Activated CD4-positive, alpha-beta T cell treated with anti-CD3 and anti-CD28 coated beads for 48 hours (primary cell): Measurements from ENCODE around the gene ACADS.

Experiments used
- DNase-seq: peaks from one replicate; pipeline ENCODE4 v3.0.0-alpha.2; 2020

ACADS gene

GRCh38 chr12:120733574-120733973, 7.9 kb downstream of the ACADS start:
- DNase-seq: no peak

- DNase-seq: no peak
Measured at GRCh38 chr12:120734210-120734609, 8.6 kb downstream of the ACADS start.

- DNase-seq: no peak
Measured at GRCh38 chr12:120735181-120735580, 9.6 kb downstream of the ACADS start.

DNA sequence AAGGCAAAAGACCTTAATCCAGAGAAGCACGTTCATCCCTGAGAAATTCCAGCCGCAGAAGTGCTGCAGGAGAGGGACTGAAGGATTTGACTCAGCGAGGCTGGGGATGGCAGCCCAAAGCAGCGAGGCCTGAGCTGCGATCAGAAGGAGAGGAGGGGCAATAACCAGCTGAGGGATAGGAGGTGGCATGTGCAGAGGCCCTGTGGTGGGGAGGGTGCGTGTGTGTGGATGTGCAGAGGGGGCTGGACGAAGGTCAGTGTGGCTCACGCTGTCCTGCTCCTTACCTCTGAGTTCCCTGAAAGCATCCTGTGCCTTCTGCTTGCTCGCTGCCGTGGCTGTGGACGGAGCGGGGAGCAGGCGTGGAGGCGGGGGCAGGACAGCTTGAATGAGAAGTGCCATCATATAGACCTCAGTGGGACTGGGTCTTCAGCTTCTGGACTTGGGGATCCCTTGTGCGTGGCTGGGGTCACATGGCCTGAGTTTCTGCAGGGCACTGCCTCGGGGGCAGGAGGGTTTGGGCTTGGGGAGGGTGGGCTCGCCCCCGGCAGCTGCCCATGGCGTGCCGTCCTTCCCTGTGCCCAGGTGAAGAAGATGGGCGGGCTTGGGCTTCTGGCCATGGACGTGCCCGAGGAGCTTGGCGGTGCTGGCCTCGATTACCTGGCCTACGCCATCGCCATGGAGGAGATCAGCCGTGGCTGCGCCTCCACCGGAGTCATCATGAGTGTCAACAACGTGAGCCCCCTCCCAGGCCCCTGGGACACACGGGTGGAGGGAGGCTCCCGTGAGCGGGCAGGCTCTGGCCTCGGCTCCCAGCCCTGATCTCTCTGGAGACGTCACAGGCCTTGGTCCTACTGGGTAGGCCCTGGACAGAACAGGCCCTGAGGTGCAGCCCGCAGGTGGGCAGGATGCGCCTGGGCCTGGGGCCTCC, 11.0 kb downstream of the ACADS start:
- no peak for DNase-seq

- no peak for DNase-seq
Measured at GRCh38 chr12:120737557-120738251, 12.1 kb downstream of the ACADS start.

GRCh38 chr12:120738252-120739030, 12.8 kb downstream of the ACADS start:
- DNase-seq: no peak

GRCh38 chr12:120739031-120739762, 13.6 kb downstream of the ACADS start:
- no peak for DNase-seq

- no peak for DNase-seq
Measured at GRCh38 chr12:120739821-120740613, 14.4 kb downstream of the ACADS start.

DNA sequence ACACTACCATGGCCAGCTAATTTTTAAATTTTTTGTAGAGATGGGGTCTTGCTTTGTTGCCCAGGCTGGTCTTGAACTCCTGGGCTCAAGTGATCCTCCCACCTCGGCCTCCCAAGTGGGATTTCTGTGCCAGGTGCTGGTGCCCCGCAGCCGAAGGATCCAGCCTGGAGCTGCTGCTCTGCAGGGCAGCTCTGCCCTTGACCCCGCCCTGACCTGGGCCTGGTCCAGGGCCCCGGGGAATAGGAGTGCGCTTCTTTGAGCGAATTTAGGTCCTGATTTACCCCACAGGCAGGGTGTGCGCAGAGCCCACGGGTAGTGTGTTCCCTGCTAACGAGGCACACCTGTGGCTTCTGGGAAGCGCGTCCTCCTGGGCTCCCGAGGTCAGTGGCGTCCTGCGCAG, 15.2 kb downstream of the ACADS start:
- no peak for DNase-seq

DNA sequence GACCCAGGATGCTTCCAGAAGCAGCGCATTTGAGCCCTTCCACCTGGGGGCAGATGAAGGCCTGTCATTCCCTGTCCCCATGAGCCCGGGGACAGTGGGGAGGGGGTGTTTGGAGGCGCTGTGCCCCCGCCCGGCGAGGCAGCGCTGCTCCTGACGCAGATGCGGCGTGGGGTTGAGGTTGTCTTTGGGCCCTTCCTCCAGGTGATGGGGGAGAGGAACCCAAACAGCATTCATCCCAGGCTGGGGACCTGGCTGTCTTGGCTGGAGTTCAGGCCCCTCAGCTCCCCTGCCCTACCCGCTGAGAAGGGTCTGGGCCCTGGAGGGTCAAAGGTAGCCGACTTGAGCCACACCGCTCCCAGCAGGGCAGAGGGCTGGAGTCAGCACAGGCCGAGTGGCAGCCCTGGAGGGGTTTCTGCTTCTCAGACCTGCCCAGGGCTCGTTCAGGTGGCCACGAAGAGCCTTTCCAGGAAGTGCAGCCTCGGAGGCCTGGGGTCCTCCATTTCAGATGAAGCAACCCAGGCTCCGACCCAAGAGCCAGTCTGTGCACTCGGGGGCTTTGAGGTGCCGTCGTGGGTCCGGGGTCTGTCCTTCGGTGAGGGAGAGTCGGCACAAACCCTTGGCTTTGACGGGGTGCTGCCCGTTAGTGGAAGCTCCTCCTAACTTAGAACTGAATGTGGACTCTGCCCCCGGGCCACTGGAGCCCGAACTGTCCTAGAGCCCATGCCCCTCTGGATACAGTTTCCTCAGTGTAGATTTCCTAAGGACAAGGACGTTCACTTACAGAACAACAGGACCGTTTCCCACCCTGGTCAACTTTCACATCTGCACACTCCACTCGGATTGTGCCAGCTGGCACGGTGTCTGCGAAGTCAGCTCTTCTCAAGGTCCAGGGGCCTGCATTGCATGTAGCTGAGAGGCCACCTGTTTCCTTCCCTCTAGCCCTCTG, 16.1 kb downstream of the ACADS start:
- no peak for DNase-seq

- no peak for DNase-seq
Measured at GRCh38 chr12:120744922-120745493, 19.4 kb downstream of the ACADS start.

- DNase-seq: no peak
Measured at GRCh38 chr12:120748242-120748641, 22.6 kb downstream of the ACADS start.

DNA sequence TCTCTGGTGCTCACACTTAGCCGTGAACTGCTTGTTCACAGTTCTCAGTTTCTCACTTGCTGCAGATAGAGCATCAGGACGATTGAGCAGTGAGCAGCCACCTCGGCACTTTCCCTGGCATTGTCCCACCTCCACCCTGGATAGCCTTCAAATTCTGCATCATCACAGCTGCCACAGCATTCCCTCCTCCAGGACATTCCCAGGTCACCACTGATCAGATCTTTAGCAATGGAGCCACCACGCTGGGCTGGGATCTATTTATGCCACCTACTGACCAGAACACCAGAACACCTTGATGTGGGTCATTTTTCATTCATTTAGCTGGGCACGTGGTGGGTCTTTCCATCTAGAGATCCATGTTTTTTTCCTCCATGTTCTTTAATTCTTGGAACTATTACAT, 23.6 kb downstream of the ACADS start:
- no peak for DNase-seq

GRCh38 chr12:120750806-120751205, 25.2 kb downstream of the ACADS start:
- DNase-seq: no peak

DNA sequence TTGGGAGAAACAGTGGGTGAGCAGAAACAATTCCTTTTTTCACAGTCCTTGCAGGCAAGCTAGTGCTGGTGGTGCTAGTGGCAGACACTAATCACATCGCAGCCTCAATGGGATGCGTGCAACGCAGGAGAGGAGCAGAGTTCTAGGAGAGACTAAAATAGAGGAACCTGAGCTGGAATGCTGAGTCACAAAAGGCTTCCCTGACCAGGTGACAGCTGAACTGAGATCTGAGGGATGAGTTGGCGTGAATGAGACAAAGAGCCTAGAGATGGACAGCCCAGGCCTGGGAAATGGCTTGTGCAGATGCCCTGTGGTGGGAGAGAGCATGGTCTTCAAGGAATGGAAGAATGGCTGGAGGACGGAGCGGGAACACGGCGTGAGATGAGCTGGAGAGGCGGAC, 25.8 kb downstream of the ACADS start:
- DNase-seq: no peak

GRCh38 chr12:120754792-120755191, 29.2 kb downstream of the ACADS start:
- DNase-seq: no peak

- DNase-seq: no peak
Measured at GRCh38 chr12:120755269-120755668, 29.6 kb downstream of the ACADS start.

- DNase-seq: no peak
Measured at GRCh38 chr12:120757226-120757742, 31.7 kb downstream of the ACADS start.

DNA sequence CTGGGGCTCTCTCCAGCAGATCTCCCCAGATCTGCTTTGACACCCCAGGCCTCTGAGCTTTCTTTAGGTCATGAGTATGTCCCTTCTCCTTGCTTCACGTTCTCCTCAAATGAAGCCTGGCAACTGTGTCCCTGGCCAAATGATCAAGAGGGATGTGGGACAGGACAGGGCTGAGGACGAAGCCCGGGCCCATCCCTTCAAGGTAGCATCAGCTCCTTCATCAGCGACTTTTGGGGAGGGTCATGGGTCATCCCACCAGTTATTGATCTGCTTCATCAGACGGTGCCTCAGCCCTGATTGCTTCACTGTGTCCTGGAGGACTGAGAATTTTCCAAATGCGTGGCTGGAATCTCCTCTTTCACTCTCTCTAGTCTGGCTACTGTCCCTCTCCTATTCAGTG, 32.3 kb downstream of the ACADS start:
- no peak for DNase-seq
